ENCODE data around the gene HYAL4.

DNA sequence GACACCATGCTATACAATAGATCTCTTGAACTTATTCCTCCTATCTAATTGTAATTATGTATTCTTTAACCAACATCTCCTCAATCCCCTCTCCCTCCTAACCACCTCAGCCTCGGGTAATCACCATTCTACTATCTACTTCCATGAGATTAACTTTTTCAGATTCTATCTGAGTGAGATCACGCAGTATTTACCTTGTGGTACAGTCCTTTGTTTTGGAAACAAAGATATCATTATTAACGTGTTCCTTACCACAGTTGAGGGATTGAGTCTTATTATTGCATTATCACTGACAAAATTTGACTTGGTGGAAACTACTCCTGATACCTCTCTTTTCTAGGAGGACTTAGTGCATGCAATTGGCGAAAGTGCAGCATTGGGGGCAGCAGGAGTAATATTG is 26.0 kb upstream of the HYAL4 start:
- TF ChIP-seq, protein P1, sequence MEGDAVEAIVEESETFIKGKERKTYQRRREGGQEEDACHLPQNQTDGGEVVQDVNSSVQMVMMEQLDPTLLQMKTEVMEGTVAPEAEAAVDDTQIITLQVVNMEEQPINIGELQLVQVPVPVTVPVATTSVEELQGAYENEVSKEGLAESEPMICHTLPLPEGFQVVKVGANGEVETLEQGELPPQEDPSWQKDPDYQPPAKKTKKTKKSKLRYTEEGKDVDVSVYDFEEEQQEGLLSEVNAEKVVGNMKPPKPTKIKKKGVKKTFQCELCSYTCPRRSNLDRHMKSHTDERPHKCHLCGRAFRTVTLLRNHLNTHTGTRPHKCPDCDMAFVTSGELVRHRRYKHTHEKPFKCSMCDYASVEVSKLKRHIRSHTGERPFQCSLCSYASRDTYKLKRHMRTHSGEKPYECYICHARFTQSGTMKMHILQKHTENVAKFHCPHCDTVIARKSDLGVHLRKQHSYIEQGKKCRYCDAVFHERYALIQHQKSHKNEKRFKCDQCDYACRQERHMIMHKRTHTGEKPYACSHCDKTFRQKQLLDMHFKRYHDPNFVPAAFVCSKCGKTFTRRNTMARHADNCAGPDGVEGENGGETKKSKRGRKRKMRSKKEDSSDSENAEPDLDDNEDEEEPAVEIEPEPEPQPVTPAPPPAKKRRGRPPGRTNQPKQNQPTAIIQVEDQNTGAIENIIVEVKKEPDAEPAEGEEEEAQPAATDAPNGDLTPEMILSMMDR (IDR thresholded peaks at IDR 0.05; ENCODE audit: low read depth, low read length): no peak
- no peak for TF ChIP-seq POLR2A (IDR thresholded peaks at IDR 0.05; ENCODE audit: extremely low read depth, insufficient read length)
- TF ChIP-seq MYC (IDR thresholded peaks at IDR 0.05; ENCODE audit: low read depth, low read length): no peak
